ENCODE data around the gene PRKCE. TPM values are rescaled to one million over a fixed set of nuclear protein-coding genes. Genes with fewer than 3 reads are reported as not detected.

PRKCE gene
- total RNA-seq, 1 donor from 2014 or later, result 21.0 TPM

DNA sequence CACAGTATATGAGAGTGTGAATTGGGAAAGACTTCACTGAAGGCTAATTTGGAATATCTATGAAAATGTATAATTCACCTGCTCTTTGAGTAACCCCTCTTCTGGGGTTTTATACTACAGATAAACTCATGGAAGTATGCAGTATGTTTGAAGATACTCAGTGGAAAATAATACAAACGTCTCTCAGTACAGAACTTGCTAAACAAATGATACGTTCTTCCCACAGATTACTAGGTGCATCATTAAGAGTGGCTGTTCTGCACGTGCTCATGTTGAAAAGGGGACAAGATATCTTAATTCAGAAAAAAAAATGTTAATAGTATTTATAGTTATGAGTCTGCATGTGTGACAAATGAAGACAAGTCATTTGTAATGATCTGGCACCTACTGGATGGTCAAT is 575.5 kb downstream of the PRKCE start:
- DNase-seq (ENCODE audit: low read depth), result no peak
- no peaks in the 10 kb centered on the region for H3K27me3 ChIP-seq (ENCODE audit: control insufficient read depth, insufficient read depth, low read length)
- H3K36me3 ChIP-seq (ENCODE audit: control insufficient read depth, insufficient read depth, low read length), result no peaks in the 10 kb centered on the region
- TF ChIP-seq, protein P1, sequence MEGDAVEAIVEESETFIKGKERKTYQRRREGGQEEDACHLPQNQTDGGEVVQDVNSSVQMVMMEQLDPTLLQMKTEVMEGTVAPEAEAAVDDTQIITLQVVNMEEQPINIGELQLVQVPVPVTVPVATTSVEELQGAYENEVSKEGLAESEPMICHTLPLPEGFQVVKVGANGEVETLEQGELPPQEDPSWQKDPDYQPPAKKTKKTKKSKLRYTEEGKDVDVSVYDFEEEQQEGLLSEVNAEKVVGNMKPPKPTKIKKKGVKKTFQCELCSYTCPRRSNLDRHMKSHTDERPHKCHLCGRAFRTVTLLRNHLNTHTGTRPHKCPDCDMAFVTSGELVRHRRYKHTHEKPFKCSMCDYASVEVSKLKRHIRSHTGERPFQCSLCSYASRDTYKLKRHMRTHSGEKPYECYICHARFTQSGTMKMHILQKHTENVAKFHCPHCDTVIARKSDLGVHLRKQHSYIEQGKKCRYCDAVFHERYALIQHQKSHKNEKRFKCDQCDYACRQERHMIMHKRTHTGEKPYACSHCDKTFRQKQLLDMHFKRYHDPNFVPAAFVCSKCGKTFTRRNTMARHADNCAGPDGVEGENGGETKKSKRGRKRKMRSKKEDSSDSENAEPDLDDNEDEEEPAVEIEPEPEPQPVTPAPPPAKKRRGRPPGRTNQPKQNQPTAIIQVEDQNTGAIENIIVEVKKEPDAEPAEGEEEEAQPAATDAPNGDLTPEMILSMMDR (IDR thresholded peaks at IDR 0.05; ENCODE audit: insufficient read depth, low read length, poor library complexity, severe bottlenecking), result no peak
- no peak overlapping the region for H3K4me3 ChIP-seq (ENCODE audit: low read depth, low read length)

GRCh38 chr2:46227674-46228289 is 576.3 kb downstream of the PRKCE start:
- TF ChIP-seq, protein P1 (IDR thresholded peaks at IDR 0.05; ENCODE audit: insufficient read depth, low read length, poor library complexity, severe bottlenecking), result no peak
- H3K36me3 ChIP-seq (ENCODE audit: control insufficient read depth, insufficient read depth, low read length), result no peaks in the 10 kb centered on the region
- no peaks in the 10 kb centered on the region for H3K27me3 ChIP-seq (ENCODE audit: control insufficient read depth, insufficient read depth, low read length)
- no peak for DNase-seq (ENCODE audit: low read depth)
- no peak overlapping the region for H3K4me3 ChIP-seq (ENCODE audit: low read depth, low read length)

DNA sequence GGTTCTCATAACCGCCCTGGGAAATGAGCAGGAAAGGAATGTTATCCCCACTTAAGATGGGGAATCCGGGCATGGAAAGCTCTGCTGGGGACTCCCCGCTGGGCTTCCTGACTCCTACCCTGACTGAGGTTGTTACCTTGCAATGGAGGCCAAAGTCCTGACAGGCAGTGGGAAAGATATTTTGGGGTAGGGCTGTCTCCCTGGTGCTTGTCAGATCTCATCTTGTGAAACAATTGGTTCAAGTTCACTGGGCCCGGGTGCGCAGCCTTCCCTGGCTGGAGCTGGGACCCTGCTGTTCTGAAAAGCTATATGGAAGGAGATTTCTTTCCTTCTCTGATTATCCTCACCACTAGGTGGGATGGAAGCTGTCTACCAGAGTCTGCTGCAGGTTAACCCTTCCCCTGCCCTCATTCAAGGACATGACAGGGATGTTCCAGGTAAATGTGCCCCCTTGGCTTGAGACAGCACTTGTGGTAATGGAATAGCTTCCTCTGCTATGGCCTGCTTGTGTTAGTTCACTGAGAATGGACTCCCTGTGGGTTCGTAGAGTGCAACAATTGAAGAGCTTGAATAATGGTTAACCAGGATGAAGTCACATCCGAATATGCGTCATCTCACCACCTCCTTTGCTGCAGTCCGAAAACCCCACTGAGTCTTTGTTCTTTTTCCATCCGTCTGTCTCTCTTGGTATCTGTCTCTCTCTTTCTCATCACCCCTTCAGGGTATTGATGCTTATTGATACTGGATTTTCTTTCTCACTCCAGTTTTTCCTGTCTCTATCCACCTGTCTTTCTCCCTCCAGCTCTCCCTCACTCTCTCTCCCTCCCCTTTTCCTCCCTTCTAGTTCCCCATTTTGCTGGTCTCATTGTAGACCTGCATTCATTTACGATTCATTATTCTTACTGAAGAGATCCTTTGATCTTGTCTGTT is 577.9 kb downstream of the PRKCE start:
- no peaks in the 10 kb centered on the region for H3K36me3 ChIP-seq (ENCODE audit: control insufficient read depth, insufficient read depth, low read length)
- no peak overlapping the region for H3K4me3 ChIP-seq (ENCODE audit: low read depth, low read length)
- H3K27me3 ChIP-seq (ENCODE audit: control insufficient read depth, insufficient read depth, low read length), result no peaks in the 10 kb centered on the region
- peak; percentile 84 for DNase-seq (ENCODE audit: low read depth)
- TF ChIP-seq, protein P1 (IDR thresholded peaks at IDR 0.05; ENCODE audit: insufficient read depth, low read length, poor library complexity, severe bottlenecking), result no peak

DNA sequence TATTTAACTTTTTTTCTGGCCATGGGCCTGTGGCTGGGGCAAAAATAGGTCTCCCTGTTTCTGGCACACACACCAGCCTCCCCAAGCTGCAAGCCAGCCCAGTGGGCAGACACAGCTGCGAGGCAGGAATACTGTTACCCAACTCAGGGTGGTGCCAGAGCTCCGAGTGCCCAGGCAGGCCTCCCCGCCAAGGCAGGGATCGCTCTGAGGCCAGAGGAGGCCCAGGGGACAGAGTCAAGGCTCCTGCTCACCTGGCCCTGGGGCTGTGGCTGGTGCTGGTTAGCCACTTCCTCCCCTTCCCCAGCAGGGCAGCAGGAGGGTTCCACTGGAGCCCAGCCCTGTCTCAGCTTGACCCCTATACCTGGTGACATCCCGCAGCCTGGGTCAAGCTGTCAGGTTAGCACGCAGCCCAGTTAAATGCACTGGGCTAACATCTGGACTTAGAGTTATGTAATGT is 578.7 kb downstream of the PRKCE start:
- Histone ChIP-seq H3K27me3 (ENCODE audit: control insufficient read depth, insufficient read depth, low read length) (no peaks in the 10 kb centered on the region), H3K36me3 (ENCODE audit: control insufficient read depth, insufficient read depth, low read length) (no peaks in the 10 kb centered on the region), H3K4me3 (ENCODE audit: low read depth, low read length) (no peak overlapping the region)
- TF ChIP-seq, protein P1 (IDR thresholded peaks at IDR 0.05; ENCODE audit: insufficient read depth, low read length, poor library complexity, severe bottlenecking), result peak; percentile 41
- peak; percentile 12 for DNase-seq (ENCODE audit: low read depth)

- H3K36me3 ChIP-seq (ENCODE audit: control insufficient read depth, insufficient read depth, low read length), result no peaks in the 10 kb centered on the region
- H3K4me3 ChIP-seq (ENCODE audit: low read depth, low read length), result no peak overlapping the region
- no peak for DNase-seq (ENCODE audit: low read depth)
- no peaks in the 10 kb centered on the region for H3K27me3 ChIP-seq (ENCODE audit: control insufficient read depth, insufficient read depth, low read length)
- TF ChIP-seq, protein P1 (IDR thresholded peaks at IDR 0.05; ENCODE audit: insufficient read depth, low read length, poor library complexity, severe bottlenecking), result no peak
Measured at GRCh38 chr2:46230677-46231425, 579.4 kb downstream of the PRKCE start.
